Dedifferentiated amniotic fluid mesenchymal stem cell (primary cell): ENCODE results near the gene KREMEN2.
"Not testable (repeated sequence)": the region's sequence is repeated elsewhere in the genome, so short reads cannot be mapped to it uniquely, and the experiment has no call there.

Source experiments
- DNase-seq: peaks from one replicate; pipeline ENCODE4 v3.0.0-alpha.2; 2016; ENCODE audit errors: extremely low spot score

Gene KREMEN2

GRCh38 chr16:2963723-2964474 lies at the start of gene KREMEN2:
Gene KREMEN2, plus strand, starts transcription at chr16:2964275. Its CDS starts 246 bp downstream, at chr16:2964521.
- no peak for DNase-seq

GRCh38 chr16:2915196-2915929 lies 48.7 kb upstream of the KREMEN2 start:
- no peak for DNase-seq

- peak; percentile 73 for DNase-seq
Observed at GRCh38 chr16:2919511-2920255, 44.4 kb upstream of the KREMEN2 start.

GRCh38 chr16:2923481-2923880 lies 40.6 kb upstream of the KREMEN2 start:
- no peak for DNase-seq

- DNase-seq, result no peak
Observed at GRCh38 chr16:2924901-2925755, 38.9 kb upstream of the KREMEN2 start.

- DNase-seq, result no peak
Observed at GRCh38 chr16:2925951-2926649, 38.0 kb upstream of the KREMEN2 start.

GRCh38 chr16:2926650-2926999 lies 37.5 kb upstream of the KREMEN2 start:
- DNase-seq, result no peak

- DNase-seq, result peak; percentile 93
Observed at GRCh38 chr16:2927010-2927646, 36.9 kb upstream of the KREMEN2 start.

- DNase-seq, result not testable (repeated sequence)
Observed at GRCh38 chr16:2928151-2928550, 35.9 kb upstream of the KREMEN2 start.

- no peak for DNase-seq
Observed at GRCh38 chr16:2928796-2929195, 35.3 kb upstream of the KREMEN2 start.

GRCh38 chr16:2929693-2930092 lies 34.4 kb upstream of the KREMEN2 start:
- DNase-seq, result no peak

GRCh38 chr16:2930236-2930635 lies 33.8 kb upstream of the KREMEN2 start:
- no peak for DNase-seq

GRCh38 chr16:2931231-2931914 lies 32.7 kb upstream of the KREMEN2 start:
- DNase-seq, result not testable (repeated sequence)

GRCh38 chr16:2933136-2933535 lies 30.9 kb upstream of the KREMEN2 start:
- DNase-seq, result no peak

GRCh38 chr16:2933701-2934100 lies 30.4 kb upstream of the KREMEN2 start:
- DNase-seq, result no peak

- no peak for DNase-seq
Observed at GRCh38 chr16:2934450-2934849, 29.6 kb upstream of the KREMEN2 start.

GRCh38 chr16:2936436-2937011 lies 27.6 kb upstream of the KREMEN2 start:
- DNase-seq, result no peak

- DNase-seq, result no peak
Observed at GRCh38 chr16:2937170-2937569, 26.9 kb upstream of the KREMEN2 start.

GRCh38 chr16:2938206-2938605 lies 25.9 kb upstream of the KREMEN2 start:
- DNase-seq, result no peak

GRCh38 chr16:2939968-2940367 lies 24.1 kb upstream of the KREMEN2 start:
- DNase-seq, result no peak
